SU-DHL-6 (cell line): ENCODE results near the gene MYB.

Experiments used
- H2AFZ ChIP-seq: fragments of 200-600 bp; sonication (generic); 2 replicates; pipeline ENCODE4 v1.6.1; 2014; ENCODE audit warnings: low read depth, mild to moderate bottlenecking, moderate library complexity, mixed read lengths, antibody characterized with exemption, low read length; ENCODE audit not compliant: severe bottlenecking
- H3F3A ChIP-seq: fragments of 200-600 bp; shearing (Covaris generic); 2 replicates; pipeline ENCODE4 v1.6.0; 2016; ENCODE audit warnings: antibody characterized with exemption, mild to moderate bottlenecking; ENCODE audit not compliant: insufficient read depth
- H3K27ac ChIP-seq: fragments of 200-600 bp; sonication (generic); 2 replicates; pipeline ENCODE4 v1.5.1; 2016; ENCODE audit warnings: low read depth, mild to moderate bottlenecking, low read length, moderate library complexity, mixed read lengths
- H3K27me3 ChIP-seq: fragments of 200-600 bp; sonication (generic), shearing (Covaris generic); 2 replicates; pipeline ENCODE4 v1.6.0; 2014; ENCODE audit warnings: mild to moderate bottlenecking, low read length
- H3K36me3 ChIP-seq: fragments of 200-600 bp; sonication (generic); 2 replicates; pipeline ENCODE4 v1.6.1; 2014; ENCODE audit warnings: mild to moderate bottlenecking, low read length, mixed read lengths
- H3K4me2 ChIP-seq: fragments of 300-600, 200-600 bp; shearing (Covaris generic), sonication (generic); 2 replicates; pipeline ENCODE4 v1.6.0; 2014; ENCODE audit warnings: low read length, low read depth, mild to moderate bottlenecking; ENCODE audit not compliant: poor library complexity, severe bottlenecking
- H3K4me3 ChIP-seq: fragments of 200-600 bp; sonication (generic); 2 replicates; pipeline ENCODE4 v1.5.1; 2014; ENCODE audit warnings: antibody characterized with exemption, low read length, mild to moderate bottlenecking, mixed read lengths; ENCODE audit not compliant: insufficient read depth, poor library complexity, severe bottlenecking
- H3K79me2 ChIP-seq: fragments of 200-600 bp; sonication (generic); 2 replicates; pipeline ENCODE4 v1.6.1; 2014; ENCODE audit warnings: mild to moderate bottlenecking, low read length, moderate library complexity; ENCODE audit not compliant: insufficient read depth
- H3K9ac ChIP-seq: fragments of 200-600 bp; sonication (generic); 2 replicates; pipeline ENCODE4 v1.7.0; 2014; ENCODE audit warnings: mild to moderate bottlenecking, low read length
- H3K9me2 ChIP-seq: fragments of 200-600 bp; sonication (generic); replicated peaks from 2 replicates; pipeline ENCODE4 v1.6.1; 2014; ENCODE audit warnings: low read length; ENCODE audit not compliant: insufficient read depth
- H3K9me3 ChIP-seq: fragments of 200-600 bp; sonication (generic); 2 replicates; pipeline ENCODE4 v1.6.1; 2014; ENCODE audit warnings: low read length, mixed read lengths; ENCODE audit not compliant: insufficient read depth
- H4K20me1 ChIP-seq: fragments of 200-600 bp; sonication (generic); 2 replicates; pipeline ENCODE4 v1.6.1; 2014; ENCODE audit warnings: low read depth, mild to moderate bottlenecking, antibody characterized with exemption, low read length, moderate library complexity, mixed read lengths
- CTCF ChIP-seq: fragments of 200-600 bp; sonication (generic); IDR thresholded peaks from one replicate; pipeline ENCODE4 v1.5.1; 2017; ENCODE audit warnings: antibody characterized with exemption, mild to moderate bottlenecking, low read length, moderate library complexity; ENCODE audit not compliant: insufficient read depth, poor library complexity, severe bottlenecking
- EZH2phosphoT487 ChIP-seq: fragments of 200-600 bp; sonication (generic), shearing (Covaris generic); conservative IDR thresholded peaks from 2 replicates; pipeline ENCODE4 v1.6.1; 2018; ENCODE audit warnings: mild to moderate bottlenecking, antibody characterized with exemption, low read length, moderate library complexity, mixed read lengths

MYB gene

GRCh38 chr6:135236319-135236718 lies 55.2 kb downstream of the MYB start:
- Histone ChIP-seq H3K9me3 (no peaks in the 10 kb centered on the region), H3K4me2 (no peak overlapping the region), H2AFZ (no peak overlapping the region)

GRCh38 chr6:135236732-135237131 lies 55.6 kb downstream of the MYB start:
- Histone ChIP-seq H4K20me1 (no peaks in the 10 kb centered on the region), H3K4me3 (no peak overlapping the region), H3K9ac (no peak overlapping the region), H3K79me2 (no peaks in the 10 kb centered on the region), H3K27ac (no peak overlapping the region), H3K36me3 (no peaks in the 10 kb centered on the region), H2AFZ (no peak overlapping the region), H3F3A (no peaks in the 10 kb centered on the region), H3K4me2 (no peak overlapping the region), H3K9me3 (no peaks in the 10 kb centered on the region), H3K9me2 (no peaks in the 10 kb centered on the region), H3K27me3 (no peaks in the 10 kb centered on the region)
- TF ChIP-seq CTCF (no peak), EZH2phosphoT487 (no peak)

More at GRCh38 chr6:135236319-135236718, 55.2 kb downstream of the MYB start:
- Histone ChIP-seq H3K9ac (no peak overlapping the region), H3F3A (no peaks in the 10 kb centered on the region), H3K79me2 (no peaks in the 10 kb centered on the region), H3K27me3 (no peaks in the 10 kb centered on the region), H3K36me3 (no peaks in the 10 kb centered on the region), H3K9me2 (no peaks in the 10 kb centered on the region), H3K27ac (no peak overlapping the region), H4K20me1 (no peaks in the 10 kb centered on the region), H3K4me3 (no peak overlapping the region)
- TF ChIP-seq EZH2phosphoT487 (no peak), CTCF (no peak)

- Histone ChIP-seq H2AFZ (no peak overlapping the region), H3K9me2 (no peaks in the 10 kb centered on the region), H3K9ac (no peak overlapping the region), H3K9me3 (no peaks in the 10 kb centered on the region), H4K20me1 (no peaks in the 10 kb centered on the region), H3F3A (no peaks in the 10 kb centered on the region), H3K4me3 (no peak overlapping the region), H3K4me2 (no peak overlapping the region), H3K27ac (no peak overlapping the region), H3K79me2 (no peaks in the 10 kb centered on the region), H3K36me3 (no peaks in the 10 kb centered on the region), H3K27me3 (no peaks in the 10 kb centered on the region)
- TF ChIP-seq EZH2phosphoT487 = no peak
- no peak for TF ChIP-seq CTCF
Observed at GRCh38 chr6:135240711-135241110, 59.6 kb downstream of the MYB start.
